ENCODE results near the gene ZNF630.

- TF ChIP-seq POLR2A (IDR thresholded peaks at IDR 0.05), result no peak
- TF ChIP-seq, protein P1, sequence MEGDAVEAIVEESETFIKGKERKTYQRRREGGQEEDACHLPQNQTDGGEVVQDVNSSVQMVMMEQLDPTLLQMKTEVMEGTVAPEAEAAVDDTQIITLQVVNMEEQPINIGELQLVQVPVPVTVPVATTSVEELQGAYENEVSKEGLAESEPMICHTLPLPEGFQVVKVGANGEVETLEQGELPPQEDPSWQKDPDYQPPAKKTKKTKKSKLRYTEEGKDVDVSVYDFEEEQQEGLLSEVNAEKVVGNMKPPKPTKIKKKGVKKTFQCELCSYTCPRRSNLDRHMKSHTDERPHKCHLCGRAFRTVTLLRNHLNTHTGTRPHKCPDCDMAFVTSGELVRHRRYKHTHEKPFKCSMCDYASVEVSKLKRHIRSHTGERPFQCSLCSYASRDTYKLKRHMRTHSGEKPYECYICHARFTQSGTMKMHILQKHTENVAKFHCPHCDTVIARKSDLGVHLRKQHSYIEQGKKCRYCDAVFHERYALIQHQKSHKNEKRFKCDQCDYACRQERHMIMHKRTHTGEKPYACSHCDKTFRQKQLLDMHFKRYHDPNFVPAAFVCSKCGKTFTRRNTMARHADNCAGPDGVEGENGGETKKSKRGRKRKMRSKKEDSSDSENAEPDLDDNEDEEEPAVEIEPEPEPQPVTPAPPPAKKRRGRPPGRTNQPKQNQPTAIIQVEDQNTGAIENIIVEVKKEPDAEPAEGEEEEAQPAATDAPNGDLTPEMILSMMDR (IDR thresholded peaks at IDR 0.05 in 8 of 11, conservative IDR thresholded peaks at IDR 0.05 in 3 of 11), result no peak
These were observed 24.6 kb downstream of the ZNF630 start for GRCh38 chrX:48046846-48047245.

All from spleen (tissue), 7 donors.